GM21423 (cell line): Measurements from ENCODE around the gene S1PR4.
"Not testable (repeated sequence)": the region's sequence is repeated elsewhere in the genome, so short reads cannot be mapped to it uniquely, and the experiment has no call there.

Source experiments
- ATAC-seq: cut with Tn5 transposase; IDR thresholded peaks from one replicate; pipeline ENCODE4 v1.9.1; 2021; ENCODE audit warnings: mild to moderate bottlenecking, moderate library complexity; ENCODE audit not compliant: unreplicated experiment

The S1PR4 gene

DNA sequence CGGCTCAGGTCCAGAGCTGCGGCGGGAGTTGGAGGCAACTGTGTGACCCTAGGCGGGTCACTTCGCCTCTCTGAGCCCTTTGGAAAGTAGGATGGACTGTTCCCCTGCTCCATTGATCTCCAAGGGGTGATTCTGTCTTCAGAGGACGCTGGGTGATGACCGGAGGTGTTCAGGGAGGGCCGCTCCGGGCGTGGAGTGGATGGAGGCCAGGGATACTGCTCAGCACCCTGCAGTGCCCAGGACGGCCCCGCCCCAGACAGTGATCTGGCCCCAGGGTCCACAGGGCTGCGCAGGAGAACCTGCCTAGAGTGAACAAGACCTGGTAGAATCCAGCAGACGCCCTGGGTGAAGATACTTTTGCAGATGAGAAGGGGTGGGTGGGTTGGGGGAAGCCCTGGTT, 14.1 kb downstream of the S1PR4 start:
- no peak for ATAC-seq

DNA sequence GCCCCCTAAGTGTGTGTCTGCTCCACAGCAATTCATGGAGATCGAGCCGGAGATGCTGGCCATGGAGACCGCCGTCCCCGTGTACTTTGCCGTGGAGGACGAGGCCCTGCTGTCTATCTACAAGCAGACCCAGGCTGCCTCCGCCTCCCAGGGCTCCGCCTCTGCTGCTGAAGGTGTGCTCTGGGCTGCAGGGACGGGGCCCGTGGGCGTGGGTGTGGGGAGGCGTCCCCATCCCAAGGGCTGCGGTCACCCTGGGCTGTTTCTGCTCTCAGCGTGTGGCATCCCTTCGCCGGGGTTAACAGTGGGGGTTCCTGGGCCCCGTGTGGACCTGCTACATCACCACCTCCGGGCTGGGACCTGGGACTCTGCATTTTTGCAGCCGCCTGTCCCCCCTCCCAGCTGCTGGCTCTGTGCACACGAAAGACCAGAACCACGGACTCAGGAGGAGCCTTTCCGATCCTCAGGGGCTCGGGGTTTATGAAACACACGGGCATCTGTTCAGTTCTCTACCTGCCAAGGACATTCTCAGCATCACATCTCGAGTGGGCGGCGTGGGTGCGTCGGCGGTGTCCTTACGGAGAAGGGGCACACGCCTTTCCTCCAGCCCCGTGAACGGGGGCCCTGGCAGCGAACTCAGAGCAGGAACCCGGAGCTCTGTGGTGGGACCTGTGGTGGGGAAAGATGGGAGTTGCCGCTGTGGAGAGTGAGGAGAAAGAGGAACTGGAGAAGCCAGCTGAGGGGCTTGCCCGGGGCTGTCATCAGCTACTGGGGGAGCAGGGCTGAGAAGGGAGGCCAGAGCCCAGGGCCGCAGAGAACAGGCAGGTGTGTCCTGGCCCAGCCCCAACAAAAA, 14.9 kb downstream of the S1PR4 start:
- ATAC-seq = no peak

DNA sequence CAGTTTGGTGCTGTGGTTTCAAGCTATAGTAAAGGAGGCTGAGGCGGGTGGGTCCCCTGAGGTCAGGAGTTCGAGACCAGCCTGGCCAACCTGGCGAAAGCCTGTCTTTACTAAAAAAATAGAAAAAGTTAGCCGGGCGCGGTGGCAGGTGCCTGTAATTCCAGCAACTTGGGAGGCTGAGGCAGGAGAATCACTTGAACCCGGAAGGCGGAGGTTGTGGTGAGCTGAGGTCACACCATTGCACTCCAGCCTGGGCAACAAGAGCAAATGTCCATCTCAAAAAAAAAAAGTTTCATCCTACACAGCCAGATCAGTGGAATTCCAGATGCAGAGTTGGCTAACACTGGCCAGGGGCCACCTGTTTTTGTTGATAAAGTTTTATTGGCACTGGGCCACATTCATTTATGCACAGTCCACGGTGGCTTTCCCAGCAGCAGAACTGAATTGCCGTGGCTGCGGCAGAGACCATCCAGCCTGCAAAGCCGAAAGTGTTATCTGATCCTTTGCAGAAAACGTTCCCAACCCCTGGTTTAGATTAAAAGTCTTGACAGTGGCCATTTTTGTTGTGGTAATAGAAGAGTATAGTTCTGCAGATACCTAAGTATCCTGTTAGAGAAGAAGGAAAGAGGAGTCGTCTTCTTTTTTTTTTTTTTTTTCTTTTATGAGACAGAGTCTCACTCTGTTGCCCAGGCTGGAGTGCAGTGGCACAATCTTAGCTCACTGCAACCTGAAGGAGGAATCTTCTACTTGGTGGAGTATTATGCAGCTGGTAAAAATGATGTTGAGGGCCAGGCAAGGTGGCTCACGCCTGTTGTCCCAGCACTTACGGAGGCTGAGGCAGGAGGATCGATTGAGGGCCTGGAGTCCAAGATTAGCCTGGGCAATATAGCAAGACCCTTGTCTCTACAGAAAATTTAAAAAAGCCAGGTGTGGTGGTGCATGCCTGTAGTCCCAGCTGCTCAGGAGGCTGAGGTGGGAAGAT, 15.8 kb downstream of the S1PR4 start:
- no peak for ATAC-seq

DNA sequence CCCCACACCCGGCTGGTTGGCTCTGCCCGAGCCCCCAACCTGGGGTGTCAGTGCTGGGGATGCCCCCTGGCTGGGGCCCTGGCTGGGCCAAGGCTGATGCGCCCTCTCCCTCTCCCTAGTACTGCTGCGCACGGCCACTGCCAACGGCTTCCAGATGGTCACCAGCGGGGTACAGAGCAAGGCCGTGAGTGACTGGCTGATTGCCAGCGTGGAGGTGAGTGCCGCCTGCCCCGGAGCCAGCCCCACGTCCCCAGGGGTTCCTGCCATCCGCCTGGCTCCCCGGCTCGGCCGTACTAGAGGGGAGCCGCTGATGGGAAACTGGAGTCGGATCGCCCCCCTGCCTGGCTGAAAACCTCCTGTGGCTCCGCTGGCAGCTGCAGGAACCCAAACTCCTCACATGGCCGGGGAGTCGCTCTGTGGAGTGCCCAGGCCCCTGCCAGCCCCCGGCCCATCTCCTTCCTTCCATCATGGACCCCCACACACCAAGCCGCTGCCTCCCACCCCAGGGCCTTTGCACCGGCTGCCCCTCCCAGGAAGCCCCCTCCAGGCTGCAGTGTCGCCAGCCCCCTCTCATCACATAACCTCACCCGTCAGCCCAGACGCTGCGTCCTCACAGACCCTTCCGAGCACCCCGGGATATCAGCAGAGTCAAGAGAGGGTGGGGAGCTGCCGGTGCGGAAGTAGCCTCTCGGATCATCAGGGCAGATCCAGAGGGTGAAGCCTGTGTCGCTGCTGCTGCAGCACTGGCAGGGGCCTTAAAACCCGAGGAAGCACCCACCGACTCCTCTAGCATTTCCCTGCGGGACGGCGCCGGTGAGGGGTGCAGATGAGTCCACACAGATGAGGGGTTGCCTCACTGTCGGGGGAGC, 17.7 kb downstream of the S1PR4 start:
- no peak for ATAC-seq

DNA sequence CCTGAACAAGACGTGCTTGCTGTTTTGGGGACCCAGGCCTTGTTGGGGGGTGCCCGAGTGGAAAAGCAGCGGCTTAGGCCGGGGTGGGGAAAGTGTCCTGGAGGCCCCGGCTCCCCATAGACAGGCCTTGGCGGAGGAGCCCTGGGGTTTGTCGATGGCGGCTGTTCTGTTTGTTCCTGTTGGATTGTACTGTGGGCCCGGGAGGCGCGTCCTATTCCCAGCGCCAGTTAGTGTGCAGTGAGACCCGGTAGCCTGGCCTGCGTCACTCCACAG, 18.3 kb downstream of the S1PR4 start:
- ATAC-seq = no peak

DNA sequence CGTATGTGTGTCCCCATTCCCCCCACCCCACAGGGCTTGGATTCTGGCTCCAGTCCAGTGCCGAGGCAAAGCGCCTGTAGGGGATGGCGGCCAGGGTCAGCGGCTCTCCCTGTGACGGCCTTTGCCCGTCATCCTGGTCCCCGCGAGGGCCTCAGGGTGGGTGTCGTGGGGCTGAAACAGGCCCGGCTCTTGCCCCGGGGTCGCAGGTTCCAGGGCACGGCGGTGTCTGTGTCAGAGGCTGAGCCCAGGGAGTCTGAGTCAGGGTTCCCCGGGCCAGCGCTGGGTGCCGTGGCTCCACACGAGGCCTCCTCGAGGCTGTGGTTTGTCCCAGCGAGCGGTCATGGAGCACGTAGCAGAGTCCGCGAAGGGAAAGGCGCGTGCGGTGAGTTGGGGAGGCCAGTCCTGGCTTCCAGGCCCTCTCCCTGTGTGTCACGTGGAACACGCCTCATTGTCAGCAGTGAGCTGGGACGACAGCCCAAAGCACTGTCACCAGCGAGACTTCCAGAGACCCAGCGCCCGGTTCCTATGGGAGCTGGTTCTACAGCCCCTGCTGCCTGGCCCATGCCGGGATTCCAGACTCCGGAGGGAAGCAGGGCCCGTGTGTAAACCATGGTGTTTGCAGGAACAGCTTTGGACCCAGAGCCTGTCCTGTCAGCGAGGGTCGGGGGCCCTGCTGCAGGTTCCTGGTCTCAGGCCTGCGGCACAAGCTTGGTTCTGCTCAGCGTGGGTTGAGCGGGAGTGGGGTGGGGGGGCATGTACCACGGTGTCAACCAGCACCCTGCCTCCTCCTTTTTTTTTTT, 20.5 kb downstream of the S1PR4 start:
- ATAC-seq = no peak

DNA sequence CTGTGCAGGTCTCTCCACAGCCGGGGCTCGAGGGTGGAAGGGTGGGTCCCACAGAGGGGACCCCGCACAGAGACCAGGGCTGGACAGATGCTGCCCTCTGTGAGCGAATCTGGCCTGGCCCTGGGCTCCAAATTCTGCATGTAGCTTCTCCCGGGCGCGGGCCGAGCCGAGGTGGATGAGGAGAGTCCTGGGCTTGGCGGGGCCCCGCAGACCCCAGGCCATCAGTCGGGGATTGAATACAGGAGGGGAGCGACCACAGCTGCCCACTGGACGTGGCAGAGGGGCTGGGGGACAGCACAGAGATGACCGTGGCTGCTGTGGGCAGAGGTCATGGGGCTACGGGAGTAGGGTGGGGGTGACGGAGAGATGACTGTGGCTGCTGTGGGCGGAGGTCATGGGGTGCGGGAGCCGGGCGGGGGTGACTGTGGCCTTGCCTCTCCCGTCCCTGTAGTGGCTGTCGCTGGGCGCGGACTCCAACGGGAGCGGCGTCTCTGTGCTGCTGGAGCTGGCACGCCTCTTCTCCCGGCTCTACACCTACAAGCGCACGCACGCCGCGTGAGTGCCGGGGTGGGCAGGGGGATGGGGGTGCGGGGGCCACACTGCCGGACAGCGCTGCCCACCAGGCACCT, 22.6 kb downstream of the S1PR4 start:
- ATAC-seq = no peak

DNA sequence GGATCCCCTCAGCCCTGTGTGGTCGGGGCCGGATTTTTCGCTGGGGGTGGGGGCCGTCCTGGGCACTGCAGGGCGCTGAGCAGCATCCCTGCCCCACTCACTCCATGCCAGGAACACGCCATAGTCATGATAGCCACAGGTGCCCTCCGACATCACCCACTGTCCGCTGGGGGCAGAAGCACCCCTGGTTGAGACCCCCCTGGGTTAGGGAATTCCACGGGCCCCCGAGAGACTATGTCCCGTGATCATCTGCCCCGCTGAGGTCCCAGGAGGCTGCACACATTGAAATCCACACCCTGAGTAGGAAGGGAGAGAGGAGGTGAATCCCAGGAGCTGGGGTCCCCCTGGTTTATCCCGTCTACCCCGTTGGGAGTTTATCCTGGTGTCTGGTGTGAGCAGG, 23.3 kb downstream of the S1PR4 start:
- no peak for ATAC-seq

DNA sequence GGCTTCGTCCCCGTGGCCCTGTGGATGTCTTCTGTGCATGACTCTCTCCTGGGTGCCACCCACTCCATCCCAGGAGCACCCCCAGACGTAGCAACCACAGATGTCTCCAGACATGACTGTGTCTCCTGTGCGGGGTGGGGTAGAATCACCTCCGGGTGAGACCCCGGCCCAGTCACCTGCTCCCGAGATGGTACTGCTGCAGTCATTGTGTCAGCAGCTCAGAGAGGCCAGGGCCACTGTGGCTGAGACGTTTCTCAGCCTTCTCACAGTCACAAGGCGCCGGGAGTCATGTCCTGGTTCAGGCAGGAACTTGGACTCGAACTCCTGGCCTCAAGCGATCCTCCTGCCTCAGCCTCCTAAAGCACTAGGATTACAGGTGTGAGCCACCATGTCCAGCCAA, 23.8 kb downstream of the S1PR4 start:
- ATAC-seq = no peak

DNA sequence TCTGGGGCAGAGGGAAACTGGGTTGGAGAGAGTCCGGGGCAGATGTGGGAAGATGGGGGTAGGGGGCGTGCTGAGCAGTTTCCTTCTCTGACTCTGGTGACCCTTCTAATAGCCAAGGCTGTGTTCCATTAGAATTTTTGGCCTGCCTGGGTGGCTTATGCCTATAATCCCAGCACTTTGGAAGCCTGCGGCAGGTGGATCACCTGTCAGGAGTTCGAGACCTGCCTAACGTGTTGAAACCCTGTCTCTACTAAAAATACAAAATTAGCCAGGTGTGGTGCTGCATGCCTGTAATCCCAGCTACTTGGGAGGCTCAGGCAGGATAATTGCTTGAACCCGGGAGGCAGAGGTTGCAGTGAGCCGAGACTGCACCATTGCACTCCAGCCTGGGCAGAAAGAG, 24.3 kb downstream of the S1PR4 start:
- ATAC-seq = not testable (repeated sequence)

DNA sequence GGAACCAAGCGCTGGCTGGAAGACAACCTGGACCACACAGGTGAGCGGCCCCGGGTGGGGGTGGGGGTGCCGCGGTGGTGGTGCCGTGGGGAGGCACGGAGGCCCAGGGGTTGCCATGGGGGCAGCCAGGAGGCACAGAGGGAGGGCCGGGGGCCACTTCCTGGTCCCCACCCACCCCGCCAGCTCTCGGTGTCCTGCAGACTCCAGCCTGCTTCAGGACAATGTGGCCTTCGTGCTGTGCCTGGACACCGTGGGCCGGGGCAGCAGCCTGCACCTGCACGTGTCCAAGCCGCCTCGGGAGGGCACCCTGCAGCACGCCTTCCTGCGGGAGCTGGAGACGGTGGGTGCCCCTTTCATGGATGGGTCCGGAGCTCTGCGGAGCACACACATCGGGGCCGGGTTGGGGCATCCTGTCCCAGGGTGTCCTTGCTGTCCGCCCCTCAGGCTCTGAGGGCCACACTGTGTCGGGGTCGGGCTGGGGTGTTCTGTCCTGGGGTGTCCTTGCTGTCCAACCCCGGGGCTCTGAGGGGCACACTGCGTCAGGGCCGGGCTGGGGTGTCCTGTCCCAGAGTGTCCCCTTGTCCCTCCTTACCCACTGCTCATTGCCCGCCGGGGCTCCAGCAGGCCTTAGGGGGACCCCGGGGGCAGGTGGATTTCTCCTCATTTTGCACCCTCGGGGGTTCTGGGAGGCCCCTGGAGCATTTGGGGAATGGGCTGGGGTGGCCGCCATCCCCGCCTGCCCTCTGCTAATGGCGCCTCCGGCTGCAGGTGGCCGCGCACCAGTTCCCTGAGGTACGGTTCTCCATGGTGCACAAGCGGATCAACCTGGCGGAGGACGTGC, 25.5 kb downstream of the S1PR4 start:
- ATAC-seq = no peak

DNA sequence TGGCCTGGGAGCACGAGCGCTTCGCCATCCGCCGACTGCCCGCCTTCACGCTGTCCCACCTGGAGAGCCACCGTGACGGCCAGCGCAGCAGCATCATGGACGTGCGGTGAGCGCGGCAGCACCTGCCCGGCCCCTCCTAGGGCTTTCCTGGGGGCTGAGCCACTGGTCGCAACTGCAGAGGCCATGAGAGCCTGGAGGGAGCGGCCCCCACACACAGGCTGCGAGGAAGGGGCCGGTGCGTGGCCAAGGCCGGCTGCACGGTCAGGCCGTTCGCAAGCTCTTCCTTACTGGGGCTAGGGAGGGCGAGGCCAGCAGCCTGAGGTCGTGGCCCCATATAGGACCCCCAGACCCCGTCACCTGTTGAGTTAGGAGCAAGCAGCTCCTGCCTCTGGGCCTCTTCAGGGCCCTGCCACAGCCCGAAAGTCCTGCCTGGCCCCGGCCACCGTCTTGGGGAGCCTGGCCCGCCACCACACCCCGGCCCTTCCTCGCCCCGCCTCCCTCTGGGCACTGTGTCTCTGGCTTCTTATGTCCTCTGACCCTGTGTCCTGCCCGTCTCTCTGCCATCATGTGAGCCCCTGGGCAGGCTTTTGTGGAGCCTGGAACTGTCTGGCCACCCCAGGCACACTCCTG, 26.2 kb downstream of the S1PR4 start:
- no peak for ATAC-seq

DNA sequence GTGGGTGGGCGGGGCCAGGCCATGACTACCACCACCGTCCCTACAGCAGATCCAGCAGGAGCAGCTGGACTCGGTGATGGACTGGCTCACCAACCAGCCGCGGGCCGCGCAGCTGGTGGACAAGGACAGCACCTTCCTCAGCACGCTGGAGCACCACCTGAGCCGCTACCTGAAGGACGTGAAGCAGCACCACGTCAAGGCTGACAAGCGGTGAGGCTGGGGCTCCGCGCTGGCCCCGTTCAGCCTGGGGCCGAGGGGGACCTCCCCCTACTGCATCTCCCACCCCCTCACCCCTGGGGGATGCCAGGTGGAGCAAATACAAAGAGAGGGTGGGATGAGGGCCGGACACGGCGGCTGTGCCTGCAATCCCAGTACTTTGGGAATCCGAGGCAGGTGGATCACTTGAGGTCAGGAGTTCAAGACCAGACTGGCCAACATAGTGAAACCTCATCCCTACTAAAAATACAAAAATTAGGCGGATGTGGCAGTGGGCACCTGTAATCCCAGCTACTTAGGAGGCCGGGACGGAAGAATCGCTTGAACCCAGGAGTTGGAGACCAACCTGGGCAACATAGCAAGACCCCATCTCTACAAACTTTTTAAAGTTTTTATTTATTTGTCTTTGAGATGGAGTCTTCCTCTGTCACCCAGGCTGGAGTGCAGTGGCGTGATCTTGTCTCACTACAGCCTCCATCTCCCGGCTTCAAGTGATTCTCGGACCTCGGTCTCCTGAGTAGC, 27.8 kb downstream of the S1PR4 start:
- ATAC-seq = no peak

DNA sequence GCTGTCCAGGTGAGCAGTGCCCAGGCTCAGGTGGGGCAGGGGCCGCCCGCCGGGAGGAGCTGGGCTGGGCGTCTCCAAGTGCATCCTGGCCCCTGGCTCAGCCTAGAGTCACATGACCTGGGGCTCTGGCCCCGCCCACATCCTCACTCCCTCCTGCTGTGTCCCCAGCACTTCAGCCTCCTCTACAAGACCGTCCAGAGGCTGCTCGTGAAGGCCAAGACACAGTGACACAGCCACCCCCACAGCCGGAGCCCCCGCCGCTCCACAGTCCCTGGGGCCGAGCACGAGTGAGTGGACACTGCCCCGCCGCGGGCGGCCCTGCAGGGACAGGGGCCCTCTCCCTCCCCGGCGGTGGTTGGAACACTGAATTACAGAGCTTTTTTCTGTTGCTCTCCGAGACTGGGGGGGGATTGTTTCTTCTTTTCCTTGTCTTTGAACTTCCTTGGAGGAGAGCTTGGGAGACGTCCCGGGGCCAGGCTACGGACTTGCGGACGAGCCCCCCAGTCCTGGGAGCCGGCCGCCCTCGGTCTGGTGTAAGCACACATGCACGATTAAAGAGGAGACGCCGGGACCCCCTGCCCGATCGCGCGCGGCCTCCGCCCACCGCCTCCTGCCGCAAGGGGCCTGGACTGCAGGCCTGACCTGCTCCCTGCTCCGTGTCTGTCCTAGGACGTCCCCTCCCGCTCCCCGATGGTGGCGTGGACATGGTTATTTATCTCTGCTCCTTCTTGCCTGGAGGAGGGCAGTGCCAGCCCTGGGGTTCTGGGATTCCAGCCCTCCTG, 29.1 kb downstream of the S1PR4 start:
- ATAC-seq = no peak

DNA sequence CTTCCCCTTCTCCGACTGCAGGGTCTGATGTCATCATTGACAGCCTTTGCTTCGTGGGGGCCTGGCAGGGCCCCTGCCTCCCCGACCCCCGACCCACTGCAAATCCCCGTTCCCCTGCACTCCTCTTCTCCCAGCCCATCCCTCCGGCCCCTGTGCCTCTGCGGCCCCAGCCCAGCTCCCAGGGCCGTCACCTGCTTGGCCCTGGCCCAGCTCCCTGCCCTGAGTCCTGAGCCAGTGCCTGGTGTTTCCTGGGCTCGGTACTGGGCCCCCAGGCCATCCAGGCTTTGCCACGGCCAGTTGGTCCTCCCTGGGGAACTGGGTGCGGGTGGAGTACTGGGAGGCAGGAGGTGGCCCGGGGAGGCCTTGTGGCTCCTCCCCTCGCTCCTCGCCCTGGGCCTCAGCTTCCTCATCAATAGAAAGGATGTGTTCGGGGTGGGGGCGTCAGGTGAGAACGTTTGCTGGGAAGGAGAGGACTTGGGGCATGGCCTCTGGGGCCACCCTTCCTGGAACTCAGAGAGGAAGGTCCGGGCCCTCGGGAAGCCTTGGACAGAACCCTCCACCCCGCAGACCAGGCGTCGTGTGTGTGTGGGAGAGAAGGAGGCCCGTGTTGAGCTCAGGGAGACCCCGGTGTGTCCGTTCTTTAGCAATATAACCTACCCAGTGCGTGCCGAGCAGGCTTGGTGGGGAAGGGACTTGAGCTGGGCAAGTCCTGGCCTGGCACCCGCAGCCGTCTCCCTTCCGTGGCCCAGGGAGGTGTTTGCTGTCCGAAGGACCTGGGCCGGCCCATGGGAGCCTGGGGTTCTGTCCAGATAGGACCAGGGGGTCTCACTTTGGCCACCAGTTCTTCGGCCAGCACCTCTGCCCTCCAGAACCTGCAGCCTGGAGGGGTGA, 30.0 kb downstream of the S1PR4 start:
- ATAC-seq = no peak

DNA sequence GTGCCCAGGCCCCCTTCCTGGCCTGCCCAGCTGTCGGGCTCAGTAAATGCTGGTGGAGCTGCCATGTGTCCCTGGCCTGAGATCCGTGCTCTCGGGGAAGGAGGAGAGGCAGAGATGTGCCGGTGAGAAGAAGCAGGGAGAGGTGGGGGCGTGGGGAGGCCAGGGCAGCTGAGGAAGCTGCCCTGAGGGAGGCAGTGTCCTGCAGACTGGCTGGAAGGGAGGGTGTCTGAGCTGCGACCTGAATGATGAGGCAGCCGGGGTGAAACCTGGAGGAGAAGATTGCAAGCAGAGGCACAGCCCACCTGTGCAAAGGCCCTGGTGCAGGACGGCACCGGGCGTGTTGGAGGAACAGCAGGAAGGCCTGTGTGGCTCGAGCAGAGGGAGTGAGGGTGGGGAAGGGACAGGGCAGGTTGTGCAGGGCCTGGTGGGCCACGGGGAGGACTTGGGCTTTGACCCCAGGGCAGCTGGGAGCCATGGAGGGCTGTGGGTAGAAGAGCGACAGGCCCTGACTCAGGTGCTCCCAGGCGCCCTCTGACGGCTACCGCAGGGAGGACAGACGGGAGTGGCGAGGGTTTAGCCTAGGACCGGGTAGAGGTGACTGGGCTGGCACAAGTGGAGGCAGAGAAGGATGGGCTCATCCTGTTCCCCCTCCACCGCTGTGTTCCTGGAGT, 31.9 kb downstream of the S1PR4 start:
- ATAC-seq = no peak
